SW480 (cell line): ENCODE results near the gene PRMT7.

Experiments
- DNase-seq: peaks from one replicate; pipeline ENCODE4 v3.0.0-alpha.2; 2016; ENCODE audit warnings: low spot score

Gene PRMT7

GRCh38 chr16:68396481-68396880, 85.7 kb downstream of the PRMT7 start:
- peak; percentile 33 for DNase-seq

GRCh38 chr16:68397710-68398201, 86.9 kb downstream of the PRMT7 start:
- no peak for DNase-seq

- DNase-seq = no peak
Observed at GRCh38 chr16:68399456-68399855, 88.6 kb downstream of the PRMT7 start.

- no peak for DNase-seq
Observed at GRCh38 chr16:68400083-68400923, 89.5 kb downstream of the PRMT7 start.

GRCh38 chr16:68400924-68401460, 90.2 kb downstream of the PRMT7 start:
- DNase-seq = no peak

GRCh38 chr16:68401871-68402747, 91.3 kb downstream of the PRMT7 start:
- DNase-seq = peak; percentile 8

- DNase-seq = no peak
Observed at GRCh38 chr16:68402748-68403040, 91.9 kb downstream of the PRMT7 start.

GRCh38 chr16:68403177-68403576, 92.4 kb downstream of the PRMT7 start:
- DNase-seq = no peak

- no peak for DNase-seq
Observed at GRCh38 chr16:68403704-68404103, 92.9 kb downstream of the PRMT7 start.

GRCh38 chr16:68404736-68405345, 94.0 kb downstream of the PRMT7 start:
- no peak for DNase-seq

GRCh38 chr16:68406458-68407152, 95.8 kb downstream of the PRMT7 start:
- DNase-seq = no peak
